ENCODE data around the gene C1QTNF12.
A peak's percentile ranks its signal among the peaks of the same experiment; 100 is the strongest.

C1QTNF12 gene

GRCh38 chr1:1213345-1214265, 32.9 kb downstream of the C1QTNF12 start, which contains the start of gene TNFRSF4:
TSS of gene TNFRSF4 (minus strand) at chr1:1214153. CDS start at chr1:1214127, 26 bp downstream.
- FAIRE-seq (no peak), DNase-seq (ENCODE audit: low spot score) (no peak)

- FAIRE-seq (no peak), DNase-seq (ENCODE audit: low spot score) (no peak)
These were observed 33.7 kb downstream of the C1QTNF12 start for GRCh38 chr1:1212780-1213344.

GRCh38 chr1:1211541-1212441, 34.7 kb downstream of the C1QTNF12 start:
- FAIRE-seq = no peak

GRCh38 chr1:1210726-1211540, 35.6 kb downstream of the C1QTNF12 start:
- FAIRE-seq (no peak), DNase-seq (ENCODE audit: low spot score) (no peak)

More at GRCh38 chr1:1211541-1212441, 34.7 kb downstream of the C1QTNF12 start:
- no peak for DNase-seq (ENCODE audit: low spot score)

GRCh38 chr1:1208713-1209433, 37.6 kb downstream of the C1QTNF12 start:
- DNase-seq (ENCODE audit: low spot score) (peak; percentile 45), FAIRE-seq (no peak)

- DNase-seq (ENCODE audit: low spot score) (no peak), FAIRE-seq (no peak)
These were observed 39.0 kb downstream of the C1QTNF12 start for GRCh38 chr1:1207571-1207892.

GRCh38 chr1:1206966-1207531, 39.5 kb downstream of the C1QTNF12 start:
- DNase-seq (ENCODE audit: low spot score) (no peak), FAIRE-seq (no peak)

- no peak for FAIRE-seq
- DNase-seq (ENCODE audit: low spot score) = no peak
These were observed 40.1 kb downstream of the C1QTNF12 start, which contains the start of gene TNFRSF18 for GRCh38 chr1:1206376-1206965. TSS of gene TNFRSF18 (minus strand) at chr1:1206592. CDS start at chr1:1206571, 21 bp downstream.

GRCh38 chr1:1205769-1206375, 40.6 kb downstream of the C1QTNF12 start:
- FAIRE-seq (no peak), DNase-seq (ENCODE audit: low spot score) (no peak)

GRCh38 chr1:1204998-1205768, 41.3 kb downstream of the C1QTNF12 start:
- DNase-seq (ENCODE audit: low spot score) (no peak), FAIRE-seq (no peak)

GRCh38 chr1:1204425-1204920, 42.0 kb downstream of the C1QTNF12 start:
- DNase-seq (ENCODE audit: low spot score) = no peak
- no peak for FAIRE-seq

- no peak for FAIRE-seq
These were observed 42.7 kb downstream of the C1QTNF12 start for GRCh38 chr1:1203561-1204424.

GRCh38 chr1:1202831-1203560, 43.5 kb downstream of the C1QTNF12 start:
- FAIRE-seq (no peak), DNase-seq (ENCODE audit: low spot score) (no peak)

More at GRCh38 chr1:1203561-1204424, 42.7 kb downstream of the C1QTNF12 start:
- DNase-seq (ENCODE audit: low spot score) = no peak

GRCh38 chr1:1200876-1201810, 45.4 kb downstream of the C1QTNF12 start:
- DNase-seq (ENCODE audit: low spot score) (peak; percentile 76), FAIRE-seq (no peak)
